A549 (cell line): Measurements from ENCODE around the gene GULP1. TPM values are rescaled to one million over a fixed set of nuclear protein-coding genes. Genes with fewer than 3 reads are reported as not detected.
"Not testable (repeated sequence)": the region's sequence is repeated elsewhere in the genome, so short reads cannot be mapped to it uniquely, and the experiment has no call there.

Experiments used
- ATAC-seq, 2 experiments: fragments of 200-7000 bp in 1 of 2; fragments of >200 bp in 1 of 2; cut with Nextera tagmentation in 1 of 2; cut with Tn5 transposase in 1 of 2; 3 replicates each; pipeline versions ENCODE4 v1.8.0 to v1.9.1; 2018 to 2020; ENCODE audit warnings: mild to moderate bottlenecking in 1 of 2, moderate library complexity in 1 of 2
- CTCF ChIA-PET: fragments of 300-600 bp; sonication (Branson Sonifier 250); formaldehyde crosslinking; extraction: SDS; loops from one replicate; lab custom pipeline; 2021; ENCODE audit warnings: antibody characterized with exemption, inconsistent platforms; lab: Yijun Ruan, JAX
- POLR2A ChIA-PET: fragments of 350-600 bp; formaldehyde crosslinking; extraction: SDS; loops from one replicate; lab custom pipeline; 2021; ENCODE audit warnings: antibody characterized with exemption, inconsistent platforms; lab: Yijun Ruan, JAX
- DNase-seq, 2 experiments: peaks; one replicate each; pipeline versions ENCODE4 v3.0.0 to v3.0.0-alpha.2; 2011 to 2016; ENCODE audit warnings: low read depth in 1 of 2, low spot score in 1 of 2
- FAIRE-seq: peaks from 2 replicates; lab custom pipeline; 2011; peaks lifted over from hg19 to GRCh38; lab: Jason Lieb, UNC
- H3K27ac ChIP-seq, 2 experiments: fragments of >200 bp; sonication (Bioruptor Twin); formaldehyde crosslinking; 3 replicates each; pipeline ENCODE4 v1.5.1; 2016 to 2017
- H3K4me1 ChIP-seq: fragments of >200 bp; sonication (Bioruptor Twin); formaldehyde crosslinking; 3 replicates; pipeline ENCODE4 v1.6.1; 2016
- H3K4me2 ChIP-seq: fragments of >200 bp; sonication (Bioruptor Twin); formaldehyde crosslinking; 3 replicates; pipeline ENCODE4 v1.6.1; 2016
- H3K4me3 ChIP-seq: fragments of >200 bp; sonication (Bioruptor Twin); formaldehyde crosslinking; 3 replicates; pipeline ENCODE4 v1.5.1; 2016
- H3K9me3 ChIP-seq: fragments of >200 bp; sonication (Bioruptor Twin); formaldehyde crosslinking; 3 replicates; pipeline ENCODE4 v1.6.1; 2016
- CBX8 ChIP-seq: fragments of 200-600 bp; sonication (generic); IDR thresholded peaks from 2 replicates; pipeline ENCODE4 v1.6.1; 2016
- CHD2 ChIP-seq: fragments of 150-350 bp; IDR thresholded peaks from 2 replicates; pipeline ENCODE4 v1.6.1; 2014; ENCODE audit warnings: low read length; ENCODE audit not compliant: partially characterized antibody
- CHD4 ChIP-seq: fragments of 200-600 bp; sonication (generic); IDR thresholded peaks from 2 replicates; pipeline ENCODE4 v1.6.1; 2016; ENCODE audit warnings: antibody characterized with exemption, mild to moderate bottlenecking, borderline replicate concordance
- EHMT2 ChIP-seq: fragments of 200-600 bp; sonication (generic); IDR thresholded peaks from 2 replicates; pipeline ENCODE4 v1.6.1; 2016; ENCODE audit warnings: antibody characterized with exemption, low read depth, mild to moderate bottlenecking, moderate library complexity
- FOXS1 ChIP-seq: fragments of 250-450 bp; sonication (Bioruptor Pico); IDR thresholded peaks from 2 replicates; pipeline ENCODE4 v1.5.0; 2020; ENCODE audit warnings: mild to moderate bottlenecking, moderate library complexity
- HOXB5 ChIP-seq: fragments of 250-450 bp; sonication (Bioruptor Pico); IDR thresholded peaks from 2 replicates; pipeline ENCODE4 v1.5.0; 2020; ENCODE audit warnings: mild to moderate bottlenecking, moderate library complexity
- JUN ChIP-seq, 2 experiments: fragments of >200 bp; sonication (Bioruptor Twin); formaldehyde crosslinking; IDR thresholded peaks; 2 replicates in 1 of 2; 3 replicates in 1 of 2; pipeline ENCODE4 v1.6.1; 2016 to 2017
- MAFK ChIP-seq: fragments of 450-650 bp; IDR thresholded peaks from 2 replicates; pipeline ENCODE4 v1.6.1; 2014; ENCODE audit not compliant: partially characterized antibody
- MAZ ChIP-seq: fragments of 150-350 bp; IDR thresholded peaks from 2 replicates; pipeline ENCODE4 v1.6.1; 2014; ENCODE audit warnings: antibody characterized with exemption, low read depth, low read length, borderline replicate concordance
- NPAS2 ChIP-seq: fragments of 250-450 bp; sonication (Bioruptor Pico); IDR thresholded peaks from 2 replicates; pipeline ENCODE4 v1.8.0; 2022; ENCODE audit warnings: mild to moderate bottlenecking, moderate library complexity, borderline replicate concordance
- POLR2A ChIP-seq: IDR thresholded peaks from 2 replicates; pipeline ENCODE4 v1.6.1; 2012; ENCODE audit warnings: mild to moderate bottlenecking, low read length
- POLR2AphosphoS2 ChIP-seq: conservative IDR thresholded peaks from 2 replicates; pipeline ENCODE4 v1.6.1; 2012; ENCODE audit warnings: low read length, improper control_type of control experiment, inconsistent platforms
- RAD21 ChIP-seq, 2 experiments: fragments of >200 bp in 1 of 2; sonication (Bioruptor Twin) in 1 of 2; formaldehyde crosslinking in 1 of 2; IDR thresholded peaks in 1 of 2; conservative IDR thresholded peaks in 1 of 2; 2 replicates in 1 of 2; 3 replicates in 1 of 2; pipeline ENCODE4 v1.6.1; 2012 to 2018; ENCODE audit warnings: inconsistent platforms in 1 of 2
- SMC3 ChIP-seq: fragments of >200 bp; sonication (Bioruptor Twin); formaldehyde crosslinking; IDR thresholded peaks from 3 replicates; pipeline ENCODE4 v1.6.1; 2018; ENCODE audit warnings: inconsistent platforms
- TFCP2L1 ChIP-seq: fragments of 250-450 bp; sonication (Bioruptor Pico); IDR thresholded peaks from 2 replicates; pipeline ENCODE4 v1.5.0; 2021; ENCODE audit warnings: mild to moderate bottlenecking
- WGBS: methylation state at CpG from one replicate; pipeline ENCODE4 v1.1.6; 2017; ENCODE audit errors: missing lambda C conversion rate; 5-methylcytosine and 5-hydroxymethylcytosine counted together
- polyA plus RNA-seq, 4 experiments: library from polyadenylated mRNA; depleted of rRNA in 3 of 4; stranded (reverse); fragments of >200 nt; fragmentation: RNase III in 1 of 4; extraction: RNeasy Plus Mini Kit Qiagen cat#74134 plus additional on column Dnase treatment in 1 of 4; gene quantifications; 2 replicates in 3 of 4; 3 replicates in 1 of 4; pipeline ENCODE4 v1.2.3, GENCODE V29; 2011 to 2017
- TF ChIP-seq, protein P1 (sequence below): fragments of 150-350 bp; IDR thresholded peaks from 2 replicates; pipeline ENCODE4 v1.6.1; 2014; ENCODE audit warnings: low read depth, mild to moderate bottlenecking, low read length
- TF ChIP-seq, protein P2 (sequence below): fragments of 450-650 bp; IDR thresholded peaks from 2 replicates; pipeline ENCODE4 v1.6.1; 2014; ENCODE audit warnings: antibody characterized with exemption
- TF ChIP-seq, protein P3 (sequence below): fragments of 250-450 bp; sonication (Bioruptor Pico); IDR thresholded peaks from 2 replicates; pipeline ENCODE4 v1.5.0; 2021; ENCODE audit warnings: mild to moderate bottlenecking, moderate library complexity, borderline replicate concordance
- TF ChIP-seq, protein P4 (sequence below): IDR thresholded peaks from 2 replicates; pipeline ENCODE4 v1.6.1; 2012

The GULP1 gene
- polyA plus RNA-seq, 2 of the 4 experiments (the other 2 are of a cell fraction) = 30.7 to 89.2 TPM

DNA sequence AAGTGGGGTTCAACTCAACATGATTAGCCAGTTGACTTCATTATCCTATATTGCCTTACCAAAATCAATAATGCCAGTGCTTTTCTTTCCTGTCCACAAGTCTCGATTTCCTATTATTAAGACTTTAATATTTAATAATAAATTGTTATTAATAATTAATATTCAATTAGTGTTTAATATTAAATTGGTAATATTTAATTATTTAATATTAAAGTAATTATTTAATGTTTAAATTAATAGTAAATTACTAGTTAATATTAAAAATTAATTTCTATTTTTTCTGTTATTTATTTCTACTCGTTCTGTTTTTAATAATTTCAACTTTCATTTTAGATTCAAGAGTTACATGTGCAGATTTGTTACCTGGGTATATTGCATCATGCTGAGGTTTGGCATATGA lies 243.2 kb downstream of the GULP1 start:
- no peaks in the 10 kb centered on the region for H3K9me3 ChIP-seq
- CTCF ChIA-PET = no interaction called here
- 88% methylated on average over 2 of the region's 2 CpGs for WGBS
- no peak for FAIRE-seq
- H3K4me2 ChIP-seq = no peak overlapping the region
- no peak for DNase-seq
- no peak overlapping the region for H3K27ac ChIP-seq
- TF ChIP-seq CHD2 (no peak), RAD21 (conservative IDR thresholded peaks at IDR 0.05 in 1 of 2, IDR thresholded peaks at IDR 0.05 in 1 of 2) (no peak), CBX8 (no peak), CHD4 (no peak), POLR2A (no peak), FOXS1 (CRISPR knock-in tag) (no peak)
- H3K4me1 ChIP-seq = no peaks in the 10 kb centered on the region
- POLR2A ChIA-PET = no interaction called here
- ATAC-seq = no peak
- H3K4me3 ChIP-seq = no peak overlapping the region

DNA sequence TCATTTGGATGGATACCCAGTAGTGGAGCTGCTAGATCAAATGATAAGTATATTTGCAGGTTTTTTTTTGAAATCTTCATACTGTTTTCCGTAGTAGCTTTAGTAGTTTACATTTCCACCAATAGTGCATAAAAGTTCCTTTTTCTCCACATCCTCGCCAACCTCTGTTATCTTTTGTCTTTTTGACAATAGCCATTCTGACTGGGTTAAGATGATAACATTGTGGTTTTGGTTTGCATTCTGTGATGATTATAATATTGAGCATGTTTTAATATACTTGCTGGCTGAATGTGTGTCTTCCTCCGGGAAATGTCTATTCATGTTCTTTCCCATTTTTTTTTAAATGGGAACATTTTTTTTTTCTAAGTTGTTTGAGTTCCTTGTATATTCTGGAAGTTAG lies 260.0 kb downstream of the GULP1 start:
- H3K4me3 ChIP-seq = no peak overlapping the region
- TF ChIP-seq HOXB5 (CRISPR knock-in tag) (no peak), JUN (IDR thresholded peaks at IDR 0.05) (no peak), EHMT2 (no peak), MAFK (no peak), MAZ (no peak), SMC3 (no peak), FOXS1 (CRISPR knock-in tag) (no peak), NPAS2 (no peak), TFCP2L1 (CRISPR knock-in tag) (no peak)
- TF ChIP-seq, protein P1, sequence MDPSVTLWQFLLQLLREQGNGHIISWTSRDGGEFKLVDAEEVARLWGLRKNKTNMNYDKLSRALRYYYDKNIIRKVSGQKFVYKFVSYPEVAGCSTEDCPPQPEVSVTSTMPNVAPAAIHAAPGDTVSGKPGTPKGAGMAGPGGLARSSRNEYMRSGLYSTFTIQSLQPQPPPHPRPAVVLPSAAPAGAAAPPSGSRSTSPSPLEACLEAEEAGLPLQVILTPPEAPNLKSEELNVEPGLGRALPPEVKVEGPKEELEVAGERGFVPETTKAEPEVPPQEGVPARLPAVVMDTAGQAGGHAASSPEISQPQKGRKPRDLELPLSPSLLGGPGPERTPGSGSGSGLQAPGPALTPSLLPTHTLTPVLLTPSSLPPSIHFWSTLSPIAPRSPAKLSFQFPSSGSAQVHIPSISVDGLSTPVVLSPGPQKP = no peak
- TF ChIP-seq, protein P2, sequence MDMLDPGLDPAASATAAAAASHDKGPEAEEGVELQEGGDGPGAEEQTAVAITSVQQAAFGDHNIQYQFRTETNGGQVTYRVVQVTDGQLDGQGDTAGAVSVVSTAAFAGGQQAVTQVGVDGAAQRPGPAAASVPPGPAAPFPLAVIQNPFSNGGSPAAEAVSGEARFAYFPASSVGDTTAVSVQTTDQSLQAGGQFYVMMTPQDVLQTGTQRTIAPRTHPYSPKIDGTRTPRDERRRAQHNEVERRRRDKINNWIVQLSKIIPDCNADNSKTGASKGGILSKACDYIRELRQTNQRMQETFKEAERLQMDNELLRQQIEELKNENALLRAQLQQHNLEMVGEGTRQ = no peak
- TF ChIP-seq, protein P3, sequence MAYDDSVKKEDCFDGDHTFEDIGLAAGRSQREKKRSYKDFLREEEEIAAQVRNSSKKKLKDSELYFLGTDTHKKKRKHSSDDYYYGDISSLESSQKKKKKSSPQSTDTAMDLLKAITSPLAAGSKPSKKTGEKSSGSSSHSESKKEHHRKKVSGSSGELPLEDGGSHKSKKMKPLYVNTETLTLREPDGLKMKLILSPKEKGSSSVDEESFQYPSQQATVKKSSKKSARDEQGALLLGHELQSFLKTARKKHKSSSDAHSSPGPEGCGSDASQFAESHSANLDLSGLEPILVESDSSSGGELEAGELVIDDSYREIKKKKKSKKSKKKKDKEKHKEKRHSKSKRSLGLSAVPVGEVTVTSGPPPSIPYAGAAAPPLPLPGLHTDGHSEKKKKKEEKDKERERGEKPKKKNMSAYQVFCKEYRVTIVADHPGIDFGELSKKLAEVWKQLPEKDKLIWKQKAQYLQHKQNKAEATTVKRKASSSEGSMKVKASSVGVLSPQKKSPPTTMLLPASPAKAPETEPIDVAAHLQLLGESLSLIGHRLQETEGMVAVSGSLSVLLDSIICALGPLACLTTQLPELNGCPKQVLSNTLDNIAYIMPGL (CRISPR knock-in tag) = no peak
- CTCF ChIA-PET = no interaction called here
- no peak overlapping the region for H3K27ac ChIP-seq
- DNase-seq = no peak
- H3K9me3 ChIP-seq = no peaks in the 10 kb centered on the region
- POLR2A ChIA-PET = no interaction called here
- no peak for FAIRE-seq
- no peak overlapping the region for H3K4me2 ChIP-seq
- 95% methylated on average over 3 of the region's 3 CpGs for WGBS
- no peak for ATAC-seq
- no peaks in the 10 kb centered on the region for H3K4me1 ChIP-seq

DNA sequence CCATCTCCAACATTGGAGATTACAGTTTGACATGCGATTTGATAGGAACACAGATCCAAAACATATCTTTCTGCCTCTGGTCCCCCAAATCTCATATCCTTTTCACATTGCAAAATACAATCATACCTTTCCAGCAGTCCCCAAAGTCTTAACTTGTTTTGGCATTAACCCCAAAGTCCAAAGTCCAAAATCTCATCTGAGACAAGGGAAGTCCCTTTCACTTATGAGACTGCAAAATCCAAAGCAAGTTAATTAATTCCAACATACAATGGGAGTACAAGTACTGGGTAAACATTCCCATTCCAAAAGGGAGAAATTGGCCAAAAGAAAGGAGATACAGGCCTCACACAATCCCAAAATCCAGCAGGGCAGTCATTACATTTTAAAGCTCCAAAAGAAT lies 265.4 kb downstream of the GULP1 start:
- Histone ChIP-seq H3K4me3 (no peak overlapping the region), H3K9me3 (no peaks in the 10 kb centered on the region), H3K4me2 (no peak overlapping the region), H3K4me1 (no peaks in the 10 kb centered on the region), H3K27ac (no peak overlapping the region)
- DNase-seq = no peak
- TF ChIP-seq POLR2AphosphoS2 = no peak
- TF ChIP-seq, protein P4, sequence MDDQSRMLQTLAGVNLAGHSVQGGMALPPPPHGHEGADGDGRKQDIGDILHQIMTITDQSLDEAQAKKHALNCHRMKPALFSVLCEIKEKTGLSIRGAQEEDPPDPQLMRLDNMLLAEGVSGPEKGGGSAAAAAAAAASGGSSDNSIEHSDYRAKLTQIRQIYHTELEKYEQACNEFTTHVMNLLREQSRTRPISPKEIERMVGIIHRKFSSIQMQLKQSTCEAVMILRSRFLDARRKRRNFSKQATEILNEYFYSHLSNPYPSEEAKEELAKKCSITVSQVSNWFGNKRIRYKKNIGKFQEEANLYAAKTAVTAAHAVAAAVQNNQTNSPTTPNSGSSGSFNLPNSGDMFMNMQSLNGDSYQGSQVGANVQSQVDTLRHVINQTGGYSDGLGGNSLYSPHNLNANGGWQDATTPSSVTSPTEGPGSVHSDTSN = no peak
- TF ChIP-seq HOXB5 (CRISPR knock-in tag) = no peak
- no peak for ATAC-seq
- CTCF ChIA-PET = no interaction called here
- no peak for FAIRE-seq
- 94% methylated on average over 1 of the region's 1 CpG for WGBS
- POLR2A ChIA-PET = no interaction called here

DNA sequence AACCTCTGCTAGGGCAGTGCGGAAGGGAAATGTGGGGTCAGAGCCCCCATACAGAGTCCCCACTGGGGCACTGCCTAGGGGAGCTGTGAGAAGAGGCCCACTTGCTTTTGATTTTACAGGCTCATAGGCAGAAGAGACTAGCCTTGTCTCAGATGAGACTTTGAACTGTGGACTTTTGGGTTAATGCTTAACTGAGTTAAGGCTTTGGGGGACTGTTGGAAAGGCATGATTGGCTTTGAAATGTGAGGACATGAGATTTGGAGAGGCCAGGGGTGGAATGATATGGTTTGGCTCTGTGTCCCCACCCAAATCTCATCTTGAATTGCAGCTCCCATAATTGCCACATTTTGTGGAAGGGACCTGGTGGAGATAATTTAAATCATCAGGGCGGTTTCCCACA lies 267.8 kb downstream of the GULP1 start:
- H3K27ac ChIP-seq, H3K4me2 ChIP-seq, H3K4me1 ChIP-seq, H3K9me3 ChIP-seq, ATAC-seq, DNase-seq, POLR2A ChIA-PET, H3K4me3 ChIP-seq, CTCF ChIA-PET, FAIRE-seq: not testable (repeated sequence)
- WGBS = 87% methylated on average over 2 of the region's 2 CpGs
